Pancreas (tissue), 10 donors: ENCODE results near the gene ZG16B. TPM values are rescaled to one million over a fixed set of nuclear protein-coding genes. Genes with fewer than 3 reads are reported as not detected.

Experiments
- ATAC-seq, 4 donors: fragments of 200-7000 bp; cut with Tn5 transposase; one replicate each; pipeline versions ENCODE4 v1.8.0 to v1.9.1; 2020; ENCODE audit warnings: mild to moderate bottlenecking in 4 of 4, moderate library complexity in 4 of 4
- DNase-seq, 6 donors: peaks; one replicate each; pipeline ENCODE4 v3.0.0-alpha.2; 2020
- FAIRE-seq: peaks from 2 replicates; lab custom pipeline; 2012; peaks lifted over from hg19 to GRCh38; lab: Jason Lieb, UNC
- H3K27ac ChIP-seq, 4 donors: fragments of 200-600 bp; sonication (generic); 1 replicate in 3 of 4; 2 replicates in 1 of 4; pipeline versions ENCODE4 v1.5.0 to v1.8.0; 2020
- H3K27me3 ChIP-seq, 4 donors: fragments of 200-600 bp; one replicate each; pipeline ENCODE4 v1.8.0; 2021
- H3K36me3 ChIP-seq, 3 donors: fragments of 200-600 bp; sonication (generic) in 1 of 3; one replicate each; pipeline versions ENCODE4 v1.5.0 to v1.8.0; 2020 to 2021
- H3K4me1 ChIP-seq, 3 donors: fragments of 200-600 bp; one replicate each; pipeline ENCODE4 v1.8.0; 2021
- H3K4me3 ChIP-seq, 4 donors: fragments of 200-600 bp; sonication (generic) in 2 of 4; one replicate each; pipeline versions ENCODE4 v1.5.0 to v1.8.0; 2020 to 2021
- H3K9me3 ChIP-seq, 4 donors: fragments of 200-600 bp; one replicate each; pipeline ENCODE4 v1.8.0; 2021
- CTCF ChIP-seq, 4 donors: fragments of 200-600 bp; sonication (generic) in 3 of 4; IDR thresholded peaks; one replicate each; pipeline versions ENCODE4 v1.5.0 to v1.8.0; 2021; ENCODE audit warnings: antibody characterized with exemption in 4 of 4
- WGBS, 2 donors: extraction: QIAGEN DNeasy Blood & Tissue Kit; methylation state at CpG; one replicate each; pipeline ENCODE4 v1.1.7; 2013; 5-methylcytosine and 5-hydroxymethylcytosine counted together
- intact Hi-C, 3 donors: fragments of 100-400 bp; cut with DNase I; formaldehyde crosslinking; loops; one replicate each; pipeline versions ENCODE4 v1.11.1 to v1.14.2; 2022
- polyA plus RNA-seq, 2 donors: library from polyadenylated mRNA; stranded (reverse); fragments of 200-250 nt; gene quantifications; one replicate each; pipeline ENCODE4 v1.2.3, GENCODE V29; 2013
- total RNA-seq, 6 donors: library from RNA; stranded (reverse); fragmentation: NEBNext Ultra II Directional in 4 of 6; extraction: Animal tissue kit (Norgen Biotek cat#: 25700) in 4 of 6; gene quantifications; one replicate each; pipeline versions ENCODE4 v1.2.1 to v1.2.4, GENCODE V29; 2021 to 2023
- donor health status: healthy with polysubstance abuse.
- donor health status: DM: no; HTN: no; CAD: no; lungs with moderate emphysema.
- donor health status: DM: no; HTN: no; CAD: no.
- donor health status: control.
- donor health status: control.
- donor health status: Bipolar disorder and iron deficiency.
- donor health status: DM: yes; HTN: yes; CAD: no.
- donor health status: DM: no; HTN: no; CAD: no.
- donor health status: DM: no; HTN: no; CAD: no.
- donor health status: DM: yes; HTN: yes; CAD: no.

The ZG16B gene
- total and polyA plus RNA-seq, 8 donors = 0.43 to 1.7 (median 0.80) TPM

- WGBS, 2 donors = 11% methylated on average over 49 to 79 of the region's 79 CpGs
- Histone ChIP-seq H3K36me3 (no peaks in the 10 kb centered on the region), H3K4me1 (no peaks in the 10 kb centered on the region), H3K27me3 (no peaks in the 10 kb centered on the region), H3K27ac (no peak overlapping the region), H3K4me3 (peak overlapping the region in 2 of 4 donors; percentile 28 to 42), H3K9me3 (no peaks in the 10 kb centered on the region)
- DNase-seq (peak in 5 of 6 donors; percentile 3 to 75 (median 13)), ATAC-seq (peak; percentile 39 to 60 (median 52)), FAIRE-seq (no peak)
- intact Hi-C loops = no loop called here
- TF ChIP-seq CTCF (IDR thresholded peaks at IDR 0.05) = no peak
Measured at GRCh38 chr16:2785101-2785991, 44.8 kb upstream of the ZG16B start.

- ATAC-seq (peak in 1 of 4 donors; percentile 5), FAIRE-seq (no peak), DNase-seq (peak in 2 of 6 donors; percentile 10 to 22)
- no peak overlapping the region for H3K4me3 ChIP-seq
- H3K27ac ChIP-seq = no peak overlapping the region
- H3K9me3 ChIP-seq = no peaks in the 10 kb centered on the region
- TF ChIP-seq CTCF (IDR thresholded peaks at IDR 0.05) = no peak
- H3K27me3 ChIP-seq = peaks cover 0 to 4% (median 0%) of the 10 kb centered on the region in 4 donors
- whole genome bisulfite sequencing, 2 donors = 32 to 34% methylated on average over 15 of the region's 15 CpGs
- H3K36me3 ChIP-seq = no peaks in the 10 kb centered on the region
- intact Hi-C loops = no loop called here
- H3K4me1 ChIP-seq = no peaks in the 10 kb centered on the region
Measured at GRCh38 chr16:2786061-2786825, 43.9 kb upstream of the ZG16B start.

- Histone ChIP-seq H3K36me3 (no peaks in the 10 kb centered on the region), H3K4me3 (no peak overlapping the region), H3K4me1 (no peaks in the 10 kb centered on the region), H3K27me3 (peaks cover 0 to 4% (median 0%) of the 10 kb centered on the region in 4 donors), H3K9me3 (no peaks in the 10 kb centered on the region), H3K27ac (no peak overlapping the region)
- intact Hi-C loops = no loop called here
- WGBS, 2 donors = 28 to 32% methylated on average over 3 of the region's 3 CpGs
- DNase-seq (no peak), FAIRE-seq (no peak), ATAC-seq (no peak)
- TF ChIP-seq CTCF (IDR thresholded peaks at IDR 0.05) = no peak
Measured at GRCh38 chr16:2786826-2787151, 43.3 kb upstream of the ZG16B start.

- 17 to 18% methylated on average over 10 of the region's 10 CpGs for WGBS, 2 donors
- H3K9me3 ChIP-seq = no peaks in the 10 kb centered on the region
- H3K27me3 ChIP-seq = peaks cover 0 to 4% (median 0%) of the 10 kb centered on the region in 4 donors
- TF ChIP-seq CTCF (IDR thresholded peaks at IDR 0.05) = no peak
- no peak within 1 kb of the TSS for H3K27ac ChIP-seq
- intact Hi-C loops = no loop called here
- no peaks in the 10 kb centered on the region for H3K36me3 ChIP-seq
- ATAC-seq (no peak), DNase-seq (no peak), FAIRE-seq (no peak)
- H3K4me1 ChIP-seq = no peaks in the 10 kb centered on the region
- H3K4me3 ChIP-seq = no peak within 1 kb of the TSS
Measured at GRCh38 chr16:2787406-2787805, 42.7 kb upstream of the ZG16B start, which contains the start of gene PRSS33. Gene PRSS33, minus strand, starts transcription at chr16:2787560. Its CDS starts 1,013 bp downstream, at chr16:2786547.
